GDM1 (cell line): ENCODE results near the gene BPIFB3.
"Not testable (repeated sequence)": the region's sequence is repeated elsewhere in the genome, so short reads cannot be mapped to it uniquely, and the experiment has no call there.

Source experiments
- DNase-seq: peaks from one replicate; lab custom pipeline; 2025; lab: John Stamatoyannopoulos, UW

BPIFB3 gene

DNA sequence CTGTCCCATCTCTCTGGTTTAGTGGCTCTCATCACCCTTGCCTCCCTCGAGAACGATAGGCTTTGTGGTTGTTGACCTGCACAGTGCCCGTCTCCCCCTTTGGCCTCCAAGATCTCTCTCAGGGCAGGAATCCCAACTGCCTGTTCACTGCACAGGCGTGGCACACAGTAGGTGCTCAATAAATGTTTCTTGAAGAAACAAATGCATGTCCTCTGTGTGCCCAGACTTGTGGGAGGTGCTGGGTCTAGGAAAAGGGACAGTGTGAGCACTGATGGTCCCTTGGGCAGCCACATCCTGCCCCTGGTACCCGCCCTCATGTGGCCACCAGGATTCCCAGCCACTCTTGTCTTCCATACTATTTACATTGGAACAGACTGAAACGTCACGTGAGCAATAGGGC is 24.8 kb upstream of the BPIFB3 start:
- DNase-seq: no peak

DNA sequence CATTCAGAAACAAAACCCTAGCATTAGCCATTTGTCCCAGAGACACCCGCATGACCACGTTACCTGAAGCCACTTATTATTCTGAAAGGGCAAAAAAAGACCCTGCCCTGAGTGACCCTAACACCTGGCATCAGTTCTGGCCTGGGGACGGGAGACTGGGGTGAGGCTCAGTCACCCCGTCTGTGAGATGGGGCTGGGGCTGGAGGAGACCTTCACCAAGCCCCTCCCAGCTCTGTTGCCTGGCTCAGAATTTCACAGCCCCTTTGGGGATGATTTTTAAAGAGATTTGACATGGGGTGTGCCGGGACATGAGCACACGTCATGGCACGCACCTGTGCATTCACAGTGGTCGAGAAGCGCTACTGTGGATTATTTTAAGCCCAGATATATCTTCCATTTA is 23.6 kb upstream of the BPIFB3 start:
- DNase-seq: no peak

DNA sequence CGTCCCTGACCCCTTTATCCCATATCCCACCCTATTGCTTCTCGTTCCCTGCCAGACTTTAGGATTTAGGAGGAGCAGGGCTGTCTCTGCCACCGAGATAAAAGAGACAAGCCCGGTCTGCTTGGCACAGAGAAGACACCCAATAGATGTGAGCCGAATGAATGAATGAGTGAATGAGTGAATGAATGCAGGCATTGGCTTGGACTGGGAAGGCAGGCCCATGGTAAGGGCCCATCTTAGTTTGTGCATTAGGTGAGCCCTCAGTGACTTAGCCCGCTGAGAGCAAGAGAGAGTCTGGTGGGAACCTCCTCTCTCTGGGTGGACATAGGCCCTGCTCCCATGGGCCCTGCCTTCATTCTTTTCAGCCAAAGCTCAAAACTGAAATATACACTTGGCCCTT is 23.1 kb upstream of the BPIFB3 start:
- no peak for DNase-seq

DNA sequence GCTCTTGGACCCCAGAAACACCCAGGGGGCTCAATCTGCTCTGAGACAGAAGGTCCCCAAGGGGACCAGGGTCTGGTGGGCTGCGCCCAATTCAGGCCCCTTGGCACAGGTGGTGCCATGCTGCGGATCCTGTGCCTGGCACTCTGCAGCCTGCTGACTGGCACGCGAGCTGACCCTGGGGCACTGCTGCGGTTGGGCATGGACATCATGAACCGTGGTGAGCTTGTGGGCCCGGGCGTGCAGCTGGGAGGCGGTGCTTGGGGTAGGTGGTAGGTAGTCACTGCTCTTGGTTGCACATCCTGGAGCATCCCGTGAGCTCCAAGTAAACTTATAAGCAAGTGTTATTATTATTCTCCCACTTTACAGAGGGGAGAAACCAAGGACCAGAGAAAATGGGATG is 22.2 kb upstream of the BPIFB3 start, which contains the start of gene BPIFB6:
BPIFB6 (plus strand) TSS at position 118 of the 400 bp plus-strand sequence; CDS start at position 118, 0 bp downstream.
- DNase-seq: no peak

- no peak for DNase-seq
Observed at GRCh38 chr20:33032555-33032954, 21.1 kb upstream of the BPIFB3 start.

- no peak for DNase-seq
Observed at GRCh38 chr20:33033381-33033780, 20.3 kb upstream of the BPIFB3 start.

- DNase-seq: no peak
Observed at GRCh38 chr20:33034115-33034514, 19.6 kb upstream of the BPIFB3 start.

- DNase-seq: no peak
Observed at GRCh38 chr20:33034901-33035492, 18.7 kb upstream of the BPIFB3 start.

DNA sequence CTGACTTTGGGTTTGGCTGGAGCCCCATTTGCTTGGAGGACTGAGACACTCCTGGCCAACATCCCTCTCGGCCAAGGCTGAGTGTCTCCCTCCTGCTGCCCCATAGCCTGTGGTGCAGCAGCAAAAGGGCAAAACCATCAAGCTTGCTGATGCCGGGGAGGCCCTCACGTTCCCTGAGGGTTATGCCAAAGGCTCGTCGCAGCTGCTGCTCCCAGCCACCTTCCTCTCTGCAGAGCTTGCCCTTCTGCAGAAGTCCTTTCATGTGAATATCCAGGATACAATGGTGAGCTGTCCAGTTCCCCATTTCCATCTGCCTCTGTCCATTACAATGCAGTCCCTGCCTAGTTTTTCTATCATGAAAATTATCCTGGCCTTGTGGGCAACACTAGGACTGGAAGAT is 16.2 kb upstream of the BPIFB3 start:
- no peak for DNase-seq

DNA sequence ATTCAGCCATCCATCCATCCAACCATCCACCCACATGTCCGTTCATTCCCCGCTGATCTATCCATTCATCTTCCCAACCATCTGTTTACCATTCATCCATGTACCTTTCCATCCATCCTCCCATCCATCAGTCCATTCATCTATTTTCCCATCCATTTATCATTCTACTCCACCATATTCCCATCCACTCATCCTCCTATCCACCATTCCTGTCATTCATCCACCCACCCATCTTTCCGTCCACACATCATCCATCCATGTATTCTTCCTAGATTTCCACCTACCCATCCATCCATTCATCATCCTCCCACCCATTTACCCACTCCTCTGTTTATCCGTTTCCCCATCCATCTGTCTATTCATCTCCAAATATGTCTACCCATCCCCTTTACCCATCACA is 15.5 kb upstream of the BPIFB3 start:
- DNase-seq: no peak

DNA sequence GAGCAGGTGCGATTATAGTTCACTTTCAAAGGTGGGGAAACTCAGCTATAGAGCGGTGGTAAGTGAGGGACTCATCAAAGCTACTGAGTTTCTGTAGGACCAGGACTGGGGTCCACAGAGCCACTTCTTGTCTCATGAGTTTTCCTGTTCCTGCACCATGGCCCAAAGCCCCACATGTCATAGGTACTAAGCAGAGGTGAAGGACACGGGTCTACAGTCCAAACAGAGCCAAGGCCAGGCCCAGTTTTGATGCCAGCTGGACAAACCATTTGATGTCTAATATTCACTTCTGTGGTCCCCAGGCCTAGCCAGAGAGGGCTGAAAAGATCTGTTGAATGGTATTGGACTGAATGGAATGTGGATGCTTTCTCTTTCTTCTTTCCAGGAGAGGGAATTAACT is 11.3 kb upstream of the BPIFB3 start:
- no peak for DNase-seq

DNA sequence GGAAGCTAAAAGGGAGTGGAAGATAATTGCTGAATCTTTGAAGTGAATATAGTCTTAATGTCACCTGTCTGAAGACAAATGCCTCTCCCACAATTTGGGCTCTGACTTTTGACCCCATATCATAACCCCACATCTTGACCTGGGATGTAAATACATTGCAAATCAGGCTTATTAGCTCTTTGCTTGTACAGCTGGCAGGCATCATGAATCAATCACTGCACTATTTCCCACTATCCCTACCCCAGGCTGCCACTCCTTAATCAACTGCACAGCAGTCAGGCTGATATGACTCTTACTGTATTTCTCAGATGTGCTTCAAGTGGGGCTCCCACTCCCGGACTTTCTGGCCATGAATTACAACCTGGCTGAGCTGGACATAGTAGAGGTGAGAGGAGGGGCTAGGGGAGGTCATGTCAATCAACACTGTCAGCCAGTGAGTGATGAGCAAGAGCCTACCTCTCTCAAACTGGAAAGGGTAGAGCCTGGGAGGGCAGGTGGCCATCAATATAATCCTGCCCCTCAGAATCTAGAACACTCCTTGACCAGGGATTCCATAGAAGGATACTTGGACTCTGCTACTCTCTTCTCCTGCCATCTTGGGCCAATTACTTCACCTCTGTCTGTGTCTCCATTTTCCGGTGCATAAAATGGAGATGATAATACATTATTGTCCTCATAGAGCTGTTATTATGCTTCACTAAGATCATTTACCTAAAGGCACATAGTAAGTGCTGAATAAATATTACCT is 10.5 kb upstream of the BPIFB3 start:
- no peak for DNase-seq

DNA sequence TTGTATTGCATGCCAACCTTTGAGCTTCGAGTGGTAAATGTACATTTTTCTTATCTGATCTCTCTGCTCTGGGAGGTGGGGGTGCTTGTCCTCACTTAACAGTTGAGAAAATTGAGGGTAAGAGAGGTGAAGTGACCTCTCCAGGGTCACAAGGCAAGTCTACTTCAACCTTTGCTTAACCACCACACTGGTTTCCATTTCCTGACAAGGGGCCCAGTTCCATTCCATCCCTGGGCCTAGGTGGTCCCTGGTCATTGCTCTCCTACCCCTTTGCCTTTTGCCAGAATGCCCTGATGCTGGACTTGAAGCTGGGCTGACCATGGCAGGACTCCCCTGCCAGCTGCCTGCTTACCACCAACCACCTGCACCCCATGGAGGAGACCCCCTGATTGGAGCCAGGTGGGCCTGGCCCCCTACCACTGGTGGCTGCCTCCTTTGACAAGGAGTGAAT is 9.9 kb upstream of the BPIFB3 start:
- no peak for DNase-seq

DNA sequence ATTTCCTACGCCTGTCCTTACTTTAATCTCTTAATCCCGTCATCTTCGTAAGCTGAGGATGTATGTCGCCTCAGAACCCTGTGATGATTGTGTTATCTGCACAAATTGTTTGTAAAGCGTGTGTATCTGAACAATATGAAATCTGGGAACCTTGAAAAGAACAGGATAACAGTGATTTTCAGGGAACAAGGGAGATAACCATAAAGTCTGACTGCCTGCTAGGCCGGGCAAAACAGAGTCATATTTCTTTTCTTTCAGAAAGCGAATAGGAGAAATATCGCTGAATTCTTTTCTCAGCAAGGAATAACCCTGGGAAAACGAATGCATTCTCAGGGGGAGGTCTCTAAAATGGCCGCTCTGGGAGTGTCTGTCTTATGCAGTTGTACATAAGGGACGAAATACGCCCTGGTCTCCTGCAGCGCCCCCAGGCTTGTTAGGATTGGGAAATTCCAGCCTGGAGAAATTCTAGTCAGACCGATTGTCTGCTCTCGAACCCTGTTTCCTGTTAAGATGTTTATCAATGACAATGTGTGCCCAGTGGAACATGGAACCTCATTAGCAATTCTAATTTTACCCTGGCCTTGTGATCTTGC is 8.5 kb upstream of the BPIFB3 start:
- DNase-seq: not testable (repeated sequence)

GRCh38 chr20:33046412-33046811 is 7.3 kb upstream of the BPIFB3 start:
- no peak for DNase-seq

GRCh38 chr20:33051333-33051732 is 2.4 kb upstream of the BPIFB3 start:
- DNase-seq: no peak

- no peak for DNase-seq
Observed at GRCh38 chr20:33054381-33054780, 678 bp downstream of the BPIFB3 start.

DNA sequence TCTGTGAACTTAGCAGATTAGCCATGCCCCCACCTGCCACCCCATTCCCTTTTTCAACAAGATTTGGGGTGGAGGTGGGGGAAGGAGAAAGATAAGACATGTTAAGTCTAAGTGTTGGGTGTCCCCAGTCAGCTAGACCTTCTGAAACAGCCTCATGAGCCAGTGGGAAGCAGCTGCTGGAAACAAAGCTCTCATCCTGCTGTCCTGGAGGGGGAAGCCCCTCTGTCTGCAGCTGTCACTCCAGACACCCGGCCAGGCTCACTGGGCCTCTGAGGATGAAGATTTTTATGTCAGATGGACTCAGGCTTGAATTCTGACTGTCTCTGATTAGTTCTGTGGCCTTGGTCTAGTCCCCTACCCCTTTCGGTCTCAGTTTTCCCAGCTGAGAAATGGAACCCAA is 1.1 kb downstream of the BPIFB3 start:
- DNase-seq: no peak

DNA sequence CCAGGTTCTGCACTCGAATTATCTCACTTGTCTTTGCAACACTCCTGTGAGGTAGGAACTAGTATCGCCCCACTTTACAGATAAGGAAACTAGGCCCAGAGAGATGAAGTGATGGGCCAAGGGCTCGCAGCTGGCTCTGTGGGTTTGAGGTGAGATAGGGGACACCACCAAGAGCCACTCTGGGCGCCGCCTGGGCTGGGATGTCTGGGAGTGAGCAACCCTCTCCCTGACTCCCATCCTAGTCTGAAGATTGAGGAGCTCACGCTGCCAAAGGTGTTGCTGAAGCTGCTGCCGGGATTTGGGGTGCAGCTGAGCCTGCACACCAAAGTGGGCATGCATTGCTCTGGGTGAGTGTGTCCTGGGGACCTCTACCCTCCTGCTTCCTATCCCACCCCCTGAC is 5.4 kb downstream of the BPIFB3 start:
- no peak for DNase-seq

- DNase-seq: no peak
Observed at GRCh38 chr20:33059741-33060390, 6.2 kb downstream of the BPIFB3 start.

DNA sequence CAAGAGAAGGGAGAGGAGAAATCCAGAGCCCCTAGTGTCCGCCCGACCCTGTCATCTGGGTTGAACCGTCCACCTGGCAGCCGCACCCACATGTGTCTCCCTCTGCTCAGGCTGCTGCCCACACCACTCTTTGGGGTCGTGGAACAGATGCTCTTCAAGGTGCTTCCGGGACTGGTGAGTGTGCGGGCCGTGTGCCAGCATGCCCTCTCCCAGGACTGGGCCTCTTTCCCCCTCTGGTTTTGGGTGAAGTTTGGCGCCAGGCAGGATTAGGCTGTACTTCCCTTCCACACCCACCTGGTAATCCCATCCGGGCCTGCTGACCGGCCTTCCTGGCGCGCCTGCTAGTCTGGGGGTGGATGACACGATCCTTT is 7.9 kb downstream of the BPIFB3 start:
- no peak for DNase-seq

- no peak for DNase-seq
Observed at GRCh38 chr20:33062105-33062824, 8.6 kb downstream of the BPIFB3 start.
